K562 (cell line): ENCODE measurements around the gene CREB5. TPM values are rescaled to one million over a fixed set of nuclear protein-coding genes. Genes with fewer than 3 reads are reported as not detected.

Source experiments
- ATAC-seq: fragments of 200-7000 bp; cut with Tn5 transposase; 3 replicates; pipeline ENCODE4 v1.9.1; 2020; ENCODE audit warnings: moderate library complexity
- BruUV-seq: library from RNA; stranded (reverse); fragments of 400-500 nt; replicated peaks from 2 replicates; lab custom pipeline; 2021; lab: Mats Ljungman, UMichigan
- CTCF ChIA-PET: fragments of 300-600 bp; formaldehyde crosslinking; extraction: SDS; loops from one replicate; lab custom pipeline; 2021; ENCODE audit warnings: low intra/inter-chr PET ratio; lab: Yijun Ruan, JAX
- POLR2A ChIA-PET: fragments of 300-600, 350-650 bp; sonication (Branson Sonifier 250); formaldehyde crosslinking; extraction: SDS; loops from one replicate; lab custom pipeline; 2021; ENCODE audit warnings: antibody characterized with exemption, inconsistent platforms; lab: Yijun Ruan, JAX
- DNase-seq, 4 experiments: peaks; one replicate each; pipeline versions ENCODE4 v3.0.0 to v3.0.0-alpha.2; 2011 to 2018; ENCODE audit warnings: low spot score in 3 of 4, mixed read lengths in 3 of 4; ENCODE audit errors: extremely low read depth in 1 of 4
- FAIRE-seq: peaks from 2 replicates; lab custom pipeline; 2011; peaks lifted over from hg19 to GRCh38; lab: Jason Lieb, UNC
- H2AFZ ChIP-seq: 2 replicates; pipeline ENCODE4 v1.6.0; 2011; ENCODE audit warnings: low read depth, low read length, control low read depth, inconsistent platforms
- H3K27ac ChIP-seq: fragments of 200-600 bp; 3 replicates; pipeline ENCODE4 v1.8.0; 2011; ENCODE audit warnings: low read depth, mild to moderate bottlenecking, control low read depth, inconsistent platforms, low read length, moderate library complexity, mixed read lengths; ENCODE audit errors: extremely low read depth
- H3K27me3 ChIP-seq, 2 experiments: fragments of 300-600 bp in 1 of 2; 2 replicates in 1 of 2; 3 replicates in 1 of 2; pipeline versions ENCODE4 v1.6.0 to v1.8.0; 2011; ENCODE audit warnings: inconsistent platforms in 2 of 2, low read length in 2 of 2, mild to moderate bottlenecking in 1 of 2, mixed read lengths in 1 of 2, moderate library complexity in 1 of 2; ENCODE audit not compliant: control insufficient read depth in 2 of 2, insufficient read depth in 2 of 2
- H3K36me3 ChIP-seq: fragments of 300-600 bp; 3 replicates; pipeline ENCODE4 v1.8.0; 2011; ENCODE audit warnings: mild to moderate bottlenecking, low read length, inconsistent platforms; ENCODE audit not compliant: control insufficient read depth, insufficient read depth
- H3K4me1 ChIP-seq, 2 experiments: fragments of 200-600 bp in 1 of 2; replicated peaks in 1 of 2; 2 replicates in 1 of 2; 3 replicates in 1 of 2; pipeline versions ENCODE4 v1.5.1 to v1.8.0; 2011; ENCODE audit warnings: inconsistent platforms in 2 of 2, low read length in 2 of 2, mild to moderate bottlenecking in 1 of 2, mixed read lengths in 1 of 2, moderate library complexity in 1 of 2; ENCODE audit not compliant: control insufficient read depth in 2 of 2, insufficient read depth in 2 of 2
- H3K4me2 ChIP-seq: 2 replicates; pipeline ENCODE4 v1.6.1; 2011; ENCODE audit warnings: low read length, control low read depth, inconsistent platforms, mixed read lengths; ENCODE audit not compliant: insufficient read depth
- H3K4me3 ChIP-seq: fragments of 200-600 bp; sonication (generic), shearing (Covaris generic); 2 replicates; pipeline ENCODE4 v1.5.1; 2016; ENCODE audit warnings: control low read depth, inconsistent platforms
- H3K79me2 ChIP-seq: fragments of 200-600 bp; 3 replicates; pipeline ENCODE4 v1.8.0; 2011; ENCODE audit warnings: low read length, inconsistent platforms; ENCODE audit not compliant: control insufficient read depth, insufficient read depth
- H3K9ac ChIP-seq, 2 experiments: 2 replicates each; pipeline versions ENCODE4 v1.6.0 to v1.6.1; 2011; ENCODE audit warnings: low read depth in 2 of 2, low read length in 2 of 2, control low read depth in 1 of 2, inconsistent platforms in 1 of 2, mild to moderate bottlenecking in 1 of 2, mixed read lengths in 1 of 2; ENCODE audit not compliant: insufficient read depth in 1 of 2
- H3K9me1 ChIP-seq: one replicate; pipeline ENCODE4 v1.6.0; 2011; ENCODE audit warnings: inconsistent platforms, mild to moderate bottlenecking, low read length, moderate library complexity; ENCODE audit not compliant: control insufficient read depth, insufficient read depth
- H3K9me3 ChIP-seq: replicated peaks from 2 replicates; pipeline ENCODE4 v1.5.1; 2011; ENCODE audit warnings: low read depth, low read length, inconsistent platforms; ENCODE audit not compliant: control insufficient read depth, insufficient read depth
- H4K20me1 ChIP-seq: replicated peaks from 2 replicates; pipeline ENCODE4 v1.6.1; 2011; ENCODE audit warnings: low read length, inconsistent platforms, mixed read lengths; ENCODE audit not compliant: control insufficient read depth, insufficient read depth
- CBFA2T2 ChIP-seq: fragments of 450-650 bp; conservative IDR thresholded peaks from 2 replicates; pipeline ENCODE4 v1.6.1; 2017; ENCODE audit warnings: mild to moderate bottlenecking
- GTF2E2 ChIP-seq: fragments of 200-800 bp; sonication (Bioruptor generic); IDR thresholded peaks from 2 replicates; pipeline ENCODE4 v1.6.1; 2016; ENCODE audit warnings: missing genetic modification characterization, missing compliant biosample characterization
- HMG20B ChIP-seq: fragments of 250-450 bp; sonication (Bioruptor Pico); IDR thresholded peaks from 2 replicates; pipeline ENCODE4 v1.5.0; 2021; ENCODE audit warnings: mild to moderate bottlenecking
- KLF6 ChIP-seq: fragments of 250-450 bp; sonication (Bioruptor Pico); IDR thresholded peaks from 2 replicates; pipeline ENCODE4 v1.4.0; 2020; ENCODE audit warnings: mild to moderate bottlenecking, moderate library complexity, borderline replicate concordance
- NFATC3 ChIP-seq: fragments of 450-650 bp; IDR thresholded peaks from 2 replicates; pipeline ENCODE4 v1.6.1; 2017; ENCODE audit warnings: mild to moderate bottlenecking
- POLR2G ChIP-seq: fragments of 200-400 bp; formaldehyde crosslinking; IDR thresholded peaks from 2 replicates; pipeline ENCODE4 v1.6.1; 2017; ENCODE audit warnings: low read depth, mild to moderate bottlenecking, antibody characterized with exemption, low read length, moderate library complexity
- SMARCA4 ChIP-seq: fragments of 450-650 bp; IDR thresholded peaks from 2 replicates; pipeline ENCODE4 v1.6.1; 2016
- SNRNP70 ChIP-seq: fragments of 200-400 bp; formaldehyde crosslinking; optimal IDR thresholded peaks from 2 replicates; pipeline ENCODE3; 2017; ENCODE audit warnings: low read depth, low read length
- WGBS: fragments of 100-300 bp; shearing (Covaris generic); methylation state at CpG from one replicate; pipeline ENCODE4 v1.1.6; 2016; ENCODE audit warnings: low coverage, mixed read lengths; ENCODE audit not compliant: insufficient coverage; ENCODE audit errors: missing lambda C conversion rate; 5-methylcytosine and 5-hydroxymethylcytosine counted together
- in situ Hi-C: fragments of 300-500 bp; cut with MboI; formaldehyde crosslinking; loops from 4 replicates; pipeline ENCODE4 v1.15.0; 2018; ENCODE audit warnings: inconsistent platforms, mixed read lengths
- intact Hi-C: fragments of 100-400 bp; cut with micrococcal nuclease; formaldehyde crosslinking; loops from 2 replicates; pipeline ENCODE4 v1.14.2; 2022
- polyA plus RNA-seq, 8 experiments: library from polyadenylated mRNA; depleted of rRNA in 4 of 8; stranded (reverse) in 5 of 8; unstranded in 3 of 8; fragments of >200 nt; fragmentation: Nextera tagmentation in 2 of 8; fragmentation: Illumina TruSeq in 1 of 8; extraction: Ambion mirVana in 2 of 8; extraction: Trizol in 1 of 8; gene quantifications; 2 replicates each; pipeline versions ENCODE4 v1.2.1 to v1.2.3, GENCODE V29; 2011 to 2014; ENCODE audit warnings: inconsistent platforms in 1 of 8, missing spikeins in 1 of 8
- total RNA-seq, 7 experiments: library from RNA; depleted of rRNA in 6 of 7; stranded (reverse); fragments of >200 nt in 6 of 7; fragmentation: Illumina TruSeq in 2 of 7; extraction: Trizol in 2 of 7; gene quantifications; 2 replicates each; pipeline versions ENCODE4 v1.2.1 to v1.2.3, GENCODE V29; 2011 to 2021; ENCODE audit warnings: low replicate concordance in 1 of 7
- TF ChIP-seq, protein P1 (sequence below): fragments of 200-800 bp; sonication (Bioruptor generic); IDR thresholded peaks from 2 replicates; pipeline ENCODE4 v1.6.1; 2017; ENCODE audit warnings: missing genetic modification characterization, missing compliant biosample characterization
- TF ChIP-seq, protein P2 (sequence below): fragments of 450-650 bp; formaldehyde crosslinking; IDR thresholded peaks from 2 replicates; pipeline ENCODE4 v1.4.0; 2022; ENCODE audit warnings: missing genetic modification characterization

The CREB5 gene
- total and polyA plus RNA-seq, 9 of the 15 experiments (the other 6 are each of a cell fraction or from before 2014, with no cell fraction given) = 0.33 to 6.4 (median 1.8) TPM

DNA sequence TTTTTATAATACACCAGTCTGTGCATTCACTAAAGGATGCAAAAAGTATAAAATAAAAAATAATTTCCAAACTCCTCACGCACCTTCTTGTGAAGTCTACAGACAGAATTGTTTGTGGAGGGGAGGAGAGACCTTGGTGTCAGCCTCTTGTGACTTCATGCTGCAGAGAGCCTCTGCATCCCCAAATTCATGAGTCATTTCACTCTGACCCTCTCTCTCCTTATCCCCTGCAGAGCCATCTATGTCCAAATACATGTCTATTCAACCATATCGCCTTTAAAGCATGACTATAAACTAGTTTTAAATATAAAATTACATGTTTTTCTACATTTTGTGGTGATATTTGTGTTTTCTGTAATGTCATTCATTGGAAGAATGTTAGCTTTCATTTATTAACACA is 6.0 kb downstream of the CREB5 start:
- Histone ChIP-seq H3K4me3 (no peak overlapping the region), H3K9me1 (no peaks in the 10 kb centered on the region), H3K36me3 (no peaks in the 10 kb centered on the region), H3K27ac (no peak overlapping the region), H3K9ac (no peak overlapping the region), H4K20me1 (no peaks in the 10 kb centered on the region), H3K27me3 (no peaks in the 10 kb centered on the region), H3K9me3 (no peaks in the 10 kb centered on the region), H2AFZ (no peak overlapping the region), H3K4me2 (no peak overlapping the region), H3K79me2 (no peaks in the 10 kb centered on the region), H3K4me1 (no peaks in the 10 kb centered on the region)
- TF ChIP-seq SNRNP70 (no peak), NFATC3 (no peak), HMG20B (CRISPR knock-in tag) (no peak), KLF6 (no peak), CBFA2T2 (no peak)
- no TSS peak for BruUV-seq
- DNase-seq (no peak), ATAC-seq (no peak), FAIRE-seq (no peak)
- CTCF ChIA-PET = no interaction called here
- 0% methylated on average over 2 of the region's 2 CpGs for WGBS
- in situ Hi-C loops = no loop called here
- POLR2A ChIA-PET = no interaction called here
- intact Hi-C loops = no loop called here

DNA sequence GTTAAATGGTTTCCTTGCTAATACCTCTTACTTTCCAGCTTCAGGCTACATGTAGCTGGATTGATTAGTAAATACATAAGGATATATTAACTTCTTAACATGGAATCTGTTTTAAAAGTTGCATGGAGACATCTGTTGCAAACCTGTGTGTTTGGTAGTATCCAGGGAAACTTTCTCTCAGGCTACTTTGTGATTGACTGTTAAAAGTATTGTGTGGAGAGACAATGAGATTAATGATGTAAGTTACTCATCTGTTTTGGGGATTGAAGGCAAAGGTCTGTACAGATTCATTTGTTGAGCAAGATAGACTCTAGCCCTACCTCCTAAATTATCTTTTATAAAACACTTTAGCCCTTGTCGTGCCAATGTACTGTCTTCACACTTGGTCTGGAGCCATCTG is 6.6 kb downstream of the CREB5 start:
- DNase-seq = no peak
- 0% methylated on average over 1 of the region's 1 CpG for WGBS
- no peak overlapping the region for H3K4me3 ChIP-seq
- no peaks in the 10 kb centered on the region for H3K4me1 ChIP-seq
- no peaks in the 10 kb centered on the region for H3K9me3 ChIP-seq
- H3K79me2 ChIP-seq = no peaks in the 10 kb centered on the region
- no peaks in the 10 kb centered on the region for H3K9me1 ChIP-seq
- no peak for FAIRE-seq
- no TSS peak for BruUV-seq
- no peak overlapping the region for H3K4me2 ChIP-seq
- ATAC-seq = no peak
- H4K20me1 ChIP-seq = no peaks in the 10 kb centered on the region
- H2AFZ ChIP-seq = no peak overlapping the region
- H3K27me3 ChIP-seq = no peaks in the 10 kb centered on the region
- in situ Hi-C loops (no loop called here), intact Hi-C loops (no loop called here)
- TF ChIP-seq, protein P1, sequence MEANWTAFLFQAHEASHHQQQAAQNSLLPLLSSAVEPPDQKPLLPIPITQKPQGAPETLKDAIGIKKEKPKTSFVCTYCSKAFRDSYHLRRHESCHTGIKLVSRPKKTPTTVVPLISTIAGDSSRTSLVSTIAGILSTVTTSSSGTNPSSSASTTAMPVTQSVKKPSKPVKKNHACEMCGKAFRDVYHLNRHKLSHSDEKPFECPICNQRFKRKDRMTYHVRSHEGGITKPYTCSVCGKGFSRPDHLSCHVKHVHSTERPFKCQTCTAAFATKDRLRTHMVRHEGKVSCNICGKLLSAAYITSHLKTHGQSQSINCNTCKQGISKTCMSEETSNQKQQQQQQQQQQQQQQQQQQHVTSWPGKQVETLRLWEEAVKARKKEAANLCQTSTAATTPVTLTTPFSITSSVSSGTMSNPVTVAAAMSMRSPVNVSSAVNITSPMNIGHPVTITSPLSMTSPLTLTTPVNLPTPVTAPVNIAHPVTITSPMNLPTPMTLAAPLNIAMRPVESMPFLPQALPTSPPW (CRISPR knock-in tag) = no peak
- TF ChIP-seq, protein P2, sequence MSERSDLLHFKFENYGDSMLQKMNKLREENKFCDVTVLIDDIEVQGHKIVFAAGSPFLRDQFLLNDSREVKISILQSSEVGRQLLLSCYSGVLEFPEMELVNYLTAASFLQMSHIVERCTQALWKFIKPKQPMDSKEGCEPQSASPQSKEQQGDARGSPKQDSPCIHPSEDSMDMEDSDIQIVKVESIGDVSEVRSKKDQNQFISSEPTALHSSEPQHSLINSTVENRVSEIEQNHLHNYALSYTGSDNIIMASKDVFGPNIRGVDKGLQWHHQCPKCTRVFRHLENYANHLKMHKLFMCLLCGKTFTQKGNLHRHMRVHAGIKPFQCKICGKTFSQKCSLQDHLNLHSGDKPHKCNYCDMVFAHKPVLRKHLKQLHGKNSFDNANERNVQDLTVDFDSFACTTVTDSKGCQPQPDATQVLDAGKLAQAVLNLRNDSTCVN (CRISPR knock-in tag) = no peak
- no peak for TF ChIP-seq SMARCA4
- TF ChIP-seq POLR2G = no peak
- no peak for TF ChIP-seq GTF2E2 (tag)
- no peak overlapping the region for H3K9ac ChIP-seq
- H3K27ac ChIP-seq = no peak overlapping the region
- CTCF ChIA-PET = no interaction called here
- no peaks in the 10 kb centered on the region for H3K36me3 ChIP-seq
- POLR2A ChIA-PET = no interaction called here
